ENCODE results near the gene MAK. TPM values are rescaled to one million over a fixed set of nuclear protein-coding genes. Genes with fewer than 3 reads are reported as not detected.
"Not testable (repeated sequence)": the region's sequence is repeated elsewhere in the genome, so short reads cannot be mapped to it uniquely, and the experiment has no call there.

MAK gene
- total RNA-seq = not detected

GRCh38 chr6:10837995-10838793, at the start of gene MAK:
MAK (minus strand) TSS chr6:10838539; CDS start chr6:10830648, 7,891 bp downstream.
- peak; percentile 77 to 95 for DNase-seq (ENCODE audit: low spot score in 2 of 2)
- WGBS, 2 donors = 0% methylated on average over 41 to 49 of the region's 53 CpGs
- no peak for TF ChIP-seq CTCF (IDR thresholded peaks at IDR 0.05)
- TF ChIP-seq POLR2A (IDR thresholded peaks at IDR 0.05) = no peak
- peak within 1 kb of the TSS; percentile 54 for H3K4me3 ChIP-seq (ENCODE audit: low read depth, poor library complexity, severe bottlenecking)
- intact Hi-C loops (cut with DNase I; ENCODE audit: low total_unique reads) = no loop called here

GRCh38 chr6:10886691-10887502, 48.6 kb upstream of the MAK start, which contains the start of gene SYCP2L:
SYCP2L (plus strand) TSS chr6:10887052; CDS start chr6:10887127, 75 bp downstream.
- 4% methylated on average over 47 to 55 of the region's 58 CpGs for WGBS, 2 donors
- peak within 1 kb of the TSS; percentile 24 for H3K4me3 ChIP-seq (ENCODE audit: low read depth, poor library complexity, severe bottlenecking)

GRCh38 chr6:10886365-10886690, 48.0 kb upstream of the MAK start:
- WGBS, 2 donors = 20 to 25% methylated on average over 11 of the region's 11 CpGs
- DNase-seq (ENCODE audit: low spot score in 2 of 2); intact Hi-C loops (cut with DNase I; ENCODE audit: low total_unique reads); H3K4me3 ChIP-seq (ENCODE audit: low read depth, poor library complexity, severe bottlenecking): not testable (repeated sequence)

More at GRCh38 chr6:10886691-10887502, 48.6 kb upstream of the MAK start, which contains the start of gene SYCP2L:
- TF ChIP-seq POLR2A (IDR thresholded peaks at IDR 0.05) (no peak), CTCF (IDR thresholded peaks at IDR 0.05) (no peak)
- no peak for DNase-seq (ENCODE audit: low spot score in 2 of 2)
- intact Hi-C loops (cut with DNase I; ENCODE audit: low total_unique reads) = no loop called here

GRCh38 chr6:10884245-10884972, 46.1 kb upstream of the MAK start:
- 27% methylated on average over 24 of the region's 24 CpGs for WGBS, 2 donors
- H3K4me3 ChIP-seq (ENCODE audit: low read depth, poor library complexity, severe bottlenecking) = no peak overlapping the region
- intact Hi-C loops (cut with DNase I; ENCODE audit: low total_unique reads) = no loop called here
- TF ChIP-seq POLR2A (IDR thresholded peaks at IDR 0.05) (no peak), CTCF (IDR thresholded peaks at IDR 0.05) (no peak)
- DNase-seq (ENCODE audit: low spot score in 2 of 2) = no peak

- H3K4me3 ChIP-seq (ENCODE audit: low read depth, poor library complexity, severe bottlenecking) = no peak overlapping the region
- intact Hi-C loops (cut with DNase I; ENCODE audit: low total_unique reads) = no loop called here
- no peak for DNase-seq (ENCODE audit: low spot score in 2 of 2)
- 14 to 17% methylated on average over 51 of the region's 51 CpGs for whole genome bisulfite sequencing, 2 donors
- TF ChIP-seq POLR2A (IDR thresholded peaks at IDR 0.05) = no peak
- TF ChIP-seq CTCF (IDR thresholded peaks at IDR 0.05) = no peak
These were observed 45.2 kb upstream of the MAK start for GRCh38 chr6:10883312-10884244.

All from lower leg skin (tissue), 4 donors.